ENCODE data around the gene EIF2AK2.

Gene EIF2AK2

GRCh38 chr2:37164757-37165156 is 8.0 kb upstream of the EIF2AK2 start:
- H3K27me3 Mint-ChIP-seq (ENCODE audit: low read depth, poor library complexity): no peaks in the 10 kb centered on the region
- H3K36me3 Mint-ChIP-seq (ENCODE audit: low read depth): peaks cover 12% of the 10 kb centered on the region
- no peak for TF ChIP-seq CTCF (IDR thresholded peaks at IDR 0.05)
- no peak for DNase-seq
- H3K4me3 Mint-ChIP-seq: no peak overlapping the region
- H3K9me3 Mint-ChIP-seq: peaks cover 42% of the 10 kb centered on the region
- H3K27ac Mint-ChIP-seq: no peak overlapping the region
- H3K4me1 Mint-ChIP-seq: no peaks in the 10 kb centered on the region

GRCh38 chr2:37156071-37156856 is 516 bp downstream of the EIF2AK2 start:
- Mint-ChIP-seq H3K36me3 (ENCODE audit: low read depth) (peaks cover 40% of the 10 kb centered on the region), H3K27ac (no peak overlapping the region), H3K4me1 (peaks cover 23% of the 10 kb centered on the region), H3K4me3 (peak overlapping the region; percentile 87), H3K9me3 (peaks cover 18% of the 10 kb centered on the region), H3K27me3 (ENCODE audit: low read depth, poor library complexity) (peaks cover 11% of the 10 kb centered on the region)
- TF ChIP-seq CTCF (IDR thresholded peaks at IDR 0.05): no peak
- DNase-seq: no peak

- Mint-ChIP-seq H3K4me3 (no peak overlapping the region), H3K36me3 (ENCODE audit: low read depth) (peaks cover 44% of the 10 kb centered on the region), H3K27ac (no peak overlapping the region), H3K27me3 (ENCODE audit: low read depth, poor library complexity) (peaks cover 11% of the 10 kb centered on the region), H3K9me3 (peaks cover 18% of the 10 kb centered on the region), H3K4me1 (peaks cover 23% of the 10 kb centered on the region)
- no peak for DNase-seq
- TF ChIP-seq CTCF (IDR thresholded peaks at IDR 0.05): no peak
Observed at GRCh38 chr2:37154785-37155184, 2.0 kb downstream of the EIF2AK2 start.

GRCh38 chr2:37153224-37153623 is 3.6 kb downstream of the EIF2AK2 start:
- Mint-ChIP-seq H3K27ac (no peak overlapping the region), H3K27me3 (ENCODE audit: low read depth, poor library complexity) (peaks cover 11% of the 10 kb centered on the region), H3K9me3 (peaks cover 18% of the 10 kb centered on the region), H3K4me3 (no peak overlapping the region), H3K36me3 (ENCODE audit: low read depth) (peaks cover 52% of the 10 kb centered on the region), H3K4me1 (peaks cover 23% of the 10 kb centered on the region)
- no peak for TF ChIP-seq CTCF (IDR thresholded peaks at IDR 0.05)
- no peak for DNase-seq

GRCh38 chr2:37149626-37150322 is 7.0 kb downstream of the EIF2AK2 start:
- peaks cover under 1% of the 10 kb centered on the region for H3K4me1 Mint-ChIP-seq
- no peak for DNase-seq
- H3K9me3 Mint-ChIP-seq: peaks cover 18% of the 10 kb centered on the region
- H3K27me3 Mint-ChIP-seq (ENCODE audit: low read depth, poor library complexity): no peaks in the 10 kb centered on the region
- peak overlapping the region; percentile 18 for H3K27ac Mint-ChIP-seq
- no peak for TF ChIP-seq CTCF (IDR thresholded peaks at IDR 0.05)
- H3K36me3 Mint-ChIP-seq (ENCODE audit: low read depth): peaks cover 67% of the 10 kb centered on the region
- H3K4me3 Mint-ChIP-seq: no peak overlapping the region

Measured in nephron progenitor cell (in vitro differentiated cells).